Loucy (cell line): ENCODE measurements around the gene CST9L.

ENCODE experiments used
- H2AFZ ChIP-seq: fragments of 200-600 bp; sonication (generic); 2 replicates; pipeline ENCODE4 v1.6.0; 2016; ENCODE audit warnings: antibody characterized with exemption, mild to moderate bottlenecking, low read length, moderate library complexity
- H3F3A ChIP-seq: fragments of 200-600 bp; 2 replicates; pipeline ENCODE4 v1.6.0; 2016; ENCODE audit warnings: antibody characterized with exemption, low read depth, mild to moderate bottlenecking
- H3K27me3 ChIP-seq: fragments of 200-600 bp; sonication (generic); 2 replicates; pipeline ENCODE4 v1.6.1; 2014; ENCODE audit warnings: low read length, mild to moderate bottlenecking; ENCODE audit not compliant: insufficient read depth, poor library complexity, severe bottlenecking
- H3K36me3 ChIP-seq: fragments of 200-600 bp; sonication (generic); 2 replicates; pipeline ENCODE4 v1.6.1; 2016; ENCODE audit warnings: low read length; ENCODE audit not compliant: insufficient read depth
- H3K4me1 ChIP-seq: fragments of 200-600 bp; sonication (generic); 2 replicates; pipeline ENCODE4 v1.5.1; 2014; ENCODE audit warnings: low read length, mild to moderate bottlenecking; ENCODE audit not compliant: insufficient read depth, poor library complexity, severe bottlenecking
- H3K4me2 ChIP-seq: fragments of 200-600 bp; sonication (generic); 2 replicates; pipeline ENCODE4 v1.6.0; 2014; ENCODE audit warnings: antibody characterized with exemption, low read length, low read depth, mild to moderate bottlenecking; ENCODE audit not compliant: poor library complexity, severe bottlenecking
- H3K4me3 ChIP-seq: fragments of 200-600 bp; sonication (generic); 2 replicates; pipeline ENCODE4 v1.5.1; 2014; ENCODE audit warnings: low read length, mild to moderate bottlenecking, mixed read lengths; ENCODE audit not compliant: poor library complexity, severe bottlenecking
- H3K79me2 ChIP-seq: fragments of 200-600 bp; sonication (generic); 2 replicates; pipeline ENCODE4 v1.6.1; 2014; ENCODE audit warnings: low read length; ENCODE audit not compliant: insufficient read depth
- H3K9ac ChIP-seq: fragments of 200-600 bp; sonication (generic); 2 replicates; pipeline ENCODE4 v1.6.0; 2014; ENCODE audit warnings: mild to moderate bottlenecking, low read depth, low read length, moderate library complexity; ENCODE audit not compliant: poor library complexity, severe bottlenecking
- H3K9me2 ChIP-seq: fragments of 200-600 bp; sonication (generic); replicated peaks from 2 replicates; pipeline ENCODE4 v1.6.1; 2016; ENCODE audit warnings: low read depth, low read length, mixed read lengths
- H3K9me3 ChIP-seq: fragments of 200-600 bp; sonication (generic); 2 replicates; pipeline ENCODE4 v1.6.1; 2014; ENCODE audit warnings: mild to moderate bottlenecking, antibody characterized with exemption, low read length, low read depth; ENCODE audit not compliant: insufficient read depth
- H4K20me1 ChIP-seq: fragments of 200-600 bp; sonication (generic); 2 replicates; pipeline ENCODE4 v1.6.0; 2014; ENCODE audit warnings: antibody characterized with exemption, low read length, mild to moderate bottlenecking; ENCODE audit not compliant: insufficient read depth, poor library complexity, severe bottlenecking
- EZH2phosphoT487 ChIP-seq: fragments of 200-600 bp; IDR thresholded peaks from 2 replicates; pipeline ENCODE4 v1.6.1; 2018; ENCODE audit warnings: antibody characterized with exemption, mild to moderate bottlenecking, moderate library complexity, borderline replicate concordance
- TF ChIP-seq, protein P1 (sequence below): fragments of 200-600 bp; sonication (generic); conservative IDR thresholded peaks from 2 replicates; pipeline ENCODE4 v1.5.1; 2014; ENCODE audit warnings: mild to moderate bottlenecking, antibody characterized with exemption, low read length

CST9L gene

GRCh38 chr20:23550227-23550626, 18.1 kb downstream of the CST9L start:
- H3K9me3 ChIP-seq = no peaks in the 10 kb centered on the region
- H3K4me1 ChIP-seq = no peaks in the 10 kb centered on the region
- no peaks in the 10 kb centered on the region for H3K9me2 ChIP-seq
- no peak overlapping the region for H3K4me3 ChIP-seq
- TF ChIP-seq EZH2phosphoT487 = no peak
- TF ChIP-seq, protein P1, sequence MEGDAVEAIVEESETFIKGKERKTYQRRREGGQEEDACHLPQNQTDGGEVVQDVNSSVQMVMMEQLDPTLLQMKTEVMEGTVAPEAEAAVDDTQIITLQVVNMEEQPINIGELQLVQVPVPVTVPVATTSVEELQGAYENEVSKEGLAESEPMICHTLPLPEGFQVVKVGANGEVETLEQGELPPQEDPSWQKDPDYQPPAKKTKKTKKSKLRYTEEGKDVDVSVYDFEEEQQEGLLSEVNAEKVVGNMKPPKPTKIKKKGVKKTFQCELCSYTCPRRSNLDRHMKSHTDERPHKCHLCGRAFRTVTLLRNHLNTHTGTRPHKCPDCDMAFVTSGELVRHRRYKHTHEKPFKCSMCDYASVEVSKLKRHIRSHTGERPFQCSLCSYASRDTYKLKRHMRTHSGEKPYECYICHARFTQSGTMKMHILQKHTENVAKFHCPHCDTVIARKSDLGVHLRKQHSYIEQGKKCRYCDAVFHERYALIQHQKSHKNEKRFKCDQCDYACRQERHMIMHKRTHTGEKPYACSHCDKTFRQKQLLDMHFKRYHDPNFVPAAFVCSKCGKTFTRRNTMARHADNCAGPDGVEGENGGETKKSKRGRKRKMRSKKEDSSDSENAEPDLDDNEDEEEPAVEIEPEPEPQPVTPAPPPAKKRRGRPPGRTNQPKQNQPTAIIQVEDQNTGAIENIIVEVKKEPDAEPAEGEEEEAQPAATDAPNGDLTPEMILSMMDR = no peak
- no peaks in the 10 kb centered on the region for H3K27me3 ChIP-seq
- no peaks in the 10 kb centered on the region for H3F3A ChIP-seq
- no peaks in the 10 kb centered on the region for H3K36me3 ChIP-seq
- H3K9ac ChIP-seq = no peak overlapping the region
- H3K79me2 ChIP-seq = no peaks in the 10 kb centered on the region
- no peak overlapping the region for H3K4me2 ChIP-seq
- H2AFZ ChIP-seq = no peak overlapping the region
- H4K20me1 ChIP-seq = no peaks in the 10 kb centered on the region

DNA sequence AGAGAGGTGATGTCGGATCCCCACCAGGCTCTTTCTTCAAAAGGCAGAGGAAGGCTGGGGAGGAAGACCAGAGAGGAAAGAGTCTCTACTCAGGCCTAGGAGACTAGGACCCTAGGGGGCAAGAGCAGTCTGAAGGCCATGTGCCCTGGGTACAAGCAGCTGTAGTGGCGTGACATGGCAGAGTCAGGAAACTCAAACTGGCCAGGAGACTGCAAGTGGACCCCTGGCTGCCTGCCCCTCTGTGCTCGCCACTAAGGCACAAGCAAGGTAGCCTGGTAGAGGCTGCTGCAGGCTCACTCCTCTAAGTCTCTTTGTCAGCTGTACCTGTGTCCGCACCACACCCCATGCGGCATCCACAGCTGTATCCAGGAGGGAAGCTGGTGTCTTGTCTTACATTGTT, 19.9 kb downstream of the CST9L start:
- no peaks in the 10 kb centered on the region for H3K27me3 ChIP-seq
- H3K9ac ChIP-seq = no peak overlapping the region
- no peaks in the 10 kb centered on the region for H3K79me2 ChIP-seq
- no peaks in the 10 kb centered on the region for H3K36me3 ChIP-seq
- H4K20me1 ChIP-seq = no peaks in the 10 kb centered on the region
- H3K9me2 ChIP-seq = no peaks in the 10 kb centered on the region
- H3K4me1 ChIP-seq = no peaks in the 10 kb centered on the region
- H3K9me3 ChIP-seq = no peaks in the 10 kb centered on the region
- no peaks in the 10 kb centered on the region for H3F3A ChIP-seq
- H3K4me2 ChIP-seq = no peak overlapping the region
- H3K4me3 ChIP-seq = no peak overlapping the region
- TF ChIP-seq, protein P1 = no peak
- TF ChIP-seq EZH2phosphoT487 = no peak
- no peak overlapping the region for H2AFZ ChIP-seq

DNA sequence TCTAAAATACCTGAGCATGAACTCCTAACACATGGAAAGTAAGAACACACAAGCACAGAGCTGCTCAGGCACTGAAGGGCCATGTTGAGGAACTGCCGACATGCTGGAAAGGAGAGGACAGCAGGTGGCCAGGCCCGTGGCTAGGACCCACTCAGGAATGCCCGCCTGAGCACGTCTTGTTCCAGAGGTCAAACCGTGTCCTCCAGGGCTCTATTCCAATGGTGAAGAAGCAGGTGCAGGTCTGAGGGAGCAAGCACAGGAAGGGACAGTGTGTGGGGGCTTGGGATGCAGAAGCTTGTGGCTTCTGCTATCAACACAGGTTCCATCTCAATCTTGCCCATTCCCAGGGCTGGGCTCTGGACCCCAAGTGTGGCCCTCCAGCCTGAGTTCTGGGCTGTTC, 20.7 kb downstream of the CST9L start:
- no peaks in the 10 kb centered on the region for H3K9me2 ChIP-seq
- no peaks in the 10 kb centered on the region for H3K79me2 ChIP-seq
- no peak overlapping the region for H3K4me2 ChIP-seq
- H3K9me3 ChIP-seq = no peaks in the 10 kb centered on the region
- no peaks in the 10 kb centered on the region for H3K4me1 ChIP-seq
- no peak for TF ChIP-seq EZH2phosphoT487
- TF ChIP-seq, protein P1 = no peak
- H3K9ac ChIP-seq = no peak overlapping the region
- H3K4me3 ChIP-seq = no peak overlapping the region
- no peaks in the 10 kb centered on the region for H3F3A ChIP-seq
- H4K20me1 ChIP-seq = no peaks in the 10 kb centered on the region
- no peak overlapping the region for H2AFZ ChIP-seq
- H3K36me3 ChIP-seq = no peaks in the 10 kb centered on the region
- H3K27me3 ChIP-seq = no peaks in the 10 kb centered on the region
